ENCODE data around the gene EVA1A.

DNA sequence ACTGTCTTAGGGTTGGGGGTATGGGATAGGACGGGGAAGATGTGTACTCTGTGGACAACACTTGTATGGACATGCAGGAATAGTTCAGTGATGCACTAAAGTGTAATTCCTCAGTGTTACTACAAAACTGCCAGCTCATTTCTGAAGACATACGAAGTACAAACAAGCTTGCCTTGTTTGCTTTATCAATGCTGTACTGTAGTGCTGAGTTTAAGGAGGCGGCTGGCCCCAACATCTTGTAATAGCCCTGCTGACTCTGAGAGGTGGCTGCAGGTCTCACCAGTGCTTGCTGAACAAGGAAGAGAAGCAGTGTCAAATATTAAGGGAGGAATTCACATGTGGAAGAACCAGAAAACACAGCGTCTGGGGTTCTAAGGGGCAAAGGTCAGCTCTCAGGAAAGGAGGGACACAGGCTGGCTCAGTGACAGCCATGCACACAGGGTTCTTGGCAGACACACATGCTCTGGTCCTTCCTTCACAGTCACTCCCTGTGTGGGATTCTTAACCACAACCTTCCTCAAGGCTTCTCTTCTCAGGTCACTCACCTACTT lies 39.8 kb upstream of the EVA1A start:
- TF ChIP-seq, protein P1, sequence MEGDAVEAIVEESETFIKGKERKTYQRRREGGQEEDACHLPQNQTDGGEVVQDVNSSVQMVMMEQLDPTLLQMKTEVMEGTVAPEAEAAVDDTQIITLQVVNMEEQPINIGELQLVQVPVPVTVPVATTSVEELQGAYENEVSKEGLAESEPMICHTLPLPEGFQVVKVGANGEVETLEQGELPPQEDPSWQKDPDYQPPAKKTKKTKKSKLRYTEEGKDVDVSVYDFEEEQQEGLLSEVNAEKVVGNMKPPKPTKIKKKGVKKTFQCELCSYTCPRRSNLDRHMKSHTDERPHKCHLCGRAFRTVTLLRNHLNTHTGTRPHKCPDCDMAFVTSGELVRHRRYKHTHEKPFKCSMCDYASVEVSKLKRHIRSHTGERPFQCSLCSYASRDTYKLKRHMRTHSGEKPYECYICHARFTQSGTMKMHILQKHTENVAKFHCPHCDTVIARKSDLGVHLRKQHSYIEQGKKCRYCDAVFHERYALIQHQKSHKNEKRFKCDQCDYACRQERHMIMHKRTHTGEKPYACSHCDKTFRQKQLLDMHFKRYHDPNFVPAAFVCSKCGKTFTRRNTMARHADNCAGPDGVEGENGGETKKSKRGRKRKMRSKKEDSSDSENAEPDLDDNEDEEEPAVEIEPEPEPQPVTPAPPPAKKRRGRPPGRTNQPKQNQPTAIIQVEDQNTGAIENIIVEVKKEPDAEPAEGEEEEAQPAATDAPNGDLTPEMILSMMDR (conservative IDR thresholded peaks at IDR 0.05; ENCODE audit: low read length), result no peak
- no peak for TF ChIP-seq EZH2phosphoT487 (IDR thresholded peaks at IDR 0.05; ENCODE audit: borderline replicate concordance)
